Raji (cell line): ENCODE results near the gene LRRK1.

Experiments used
- POLR2A ChIP-seq: IDR thresholded peaks from 2 replicates; pipeline ENCODE4 v1.6.1; 2011; ENCODE audit warnings: low read depth, low read length, control low read depth; ENCODE audit not compliant: insufficient read depth

Gene LRRK1

GRCh38 chr15:101046826-101047225 lies 127.7 kb downstream of the LRRK1 start:
- no peak for TF ChIP-seq POLR2A

- no peak for TF ChIP-seq POLR2A
These were observed 128.2 kb downstream of the LRRK1 start for GRCh38 chr15:101047301-101047781.

GRCh38 chr15:101048176-101048575 lies 129.0 kb downstream of the LRRK1 start:
- no peak for TF ChIP-seq POLR2A

- TF ChIP-seq POLR2A = no peak
These were observed 129.4 kb downstream of the LRRK1 start for GRCh38 chr15:101048581-101049030.

DNA sequence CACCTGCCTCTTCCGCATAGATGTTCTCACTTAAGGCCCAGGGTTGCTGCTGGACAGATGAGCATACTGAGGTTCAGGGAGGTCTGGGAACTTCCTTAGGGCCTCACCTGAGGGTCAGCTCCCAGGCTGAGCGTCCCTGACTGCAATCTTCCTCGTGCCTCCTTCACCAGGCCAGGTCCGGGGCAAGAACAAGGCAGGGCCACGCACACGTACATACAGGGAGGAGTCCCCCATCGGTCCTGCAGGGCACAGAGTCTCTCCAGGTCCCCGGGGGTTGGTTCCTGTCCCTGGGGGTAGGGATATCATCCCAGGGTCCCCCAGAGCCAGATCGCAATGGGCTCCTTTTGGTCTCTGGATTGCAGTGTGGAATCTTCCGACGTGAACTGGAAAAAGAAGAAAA lies 130.1 kb downstream of the LRRK1 start:
- no peak for TF ChIP-seq POLR2A

GRCh38 chr15:101049856-101050622 lies 130.9 kb downstream of the LRRK1 start:
- no peak for TF ChIP-seq POLR2A

GRCh38 chr15:101050623-101051290 lies 131.6 kb downstream of the LRRK1 start:
- no peak for TF ChIP-seq POLR2A

DNA sequence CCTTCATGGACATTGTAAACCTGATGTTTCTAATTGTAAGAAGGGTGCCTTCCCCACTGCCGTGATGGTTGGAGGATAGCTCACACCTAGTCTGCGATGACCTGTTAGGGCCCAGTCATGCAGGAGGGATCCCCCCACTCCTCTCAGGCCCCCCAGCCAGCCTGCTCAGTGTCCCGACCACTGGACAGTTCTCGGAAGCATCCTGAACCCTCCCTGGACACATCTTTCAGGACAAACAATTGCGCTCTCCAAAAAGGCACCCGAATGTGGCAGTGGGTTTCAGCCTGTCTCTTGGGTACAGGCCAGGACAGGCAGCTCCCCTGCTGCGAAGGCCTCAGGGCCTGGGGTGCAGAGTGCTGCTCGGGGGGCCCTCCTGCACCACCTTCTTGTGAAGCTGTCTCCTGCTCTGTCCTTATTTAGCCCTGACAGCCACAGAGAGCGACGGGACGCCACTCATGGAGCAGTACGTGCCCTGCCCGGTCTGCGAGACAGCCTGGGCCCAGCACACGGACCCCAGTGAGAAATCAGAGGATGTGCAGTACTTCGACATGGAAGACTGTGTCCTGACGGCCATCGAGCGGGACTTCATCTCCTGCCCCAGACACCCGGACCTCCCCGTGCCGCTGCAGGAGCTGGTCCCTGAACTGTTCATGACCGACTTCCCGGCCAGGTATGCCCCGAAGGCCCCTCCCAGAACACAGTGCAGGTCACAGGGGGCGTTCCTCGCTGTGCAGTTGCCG lies 132.3 kb downstream of the LRRK1 start:
- TF ChIP-seq POLR2A = no peak

GRCh38 chr15:101052031-101052620 lies 133.0 kb downstream of the LRRK1 start:
- no peak for TF ChIP-seq POLR2A

- TF ChIP-seq POLR2A = no peak
These were observed 133.5 kb downstream of the LRRK1 start for GRCh38 chr15:101052681-101053121.

DNA sequence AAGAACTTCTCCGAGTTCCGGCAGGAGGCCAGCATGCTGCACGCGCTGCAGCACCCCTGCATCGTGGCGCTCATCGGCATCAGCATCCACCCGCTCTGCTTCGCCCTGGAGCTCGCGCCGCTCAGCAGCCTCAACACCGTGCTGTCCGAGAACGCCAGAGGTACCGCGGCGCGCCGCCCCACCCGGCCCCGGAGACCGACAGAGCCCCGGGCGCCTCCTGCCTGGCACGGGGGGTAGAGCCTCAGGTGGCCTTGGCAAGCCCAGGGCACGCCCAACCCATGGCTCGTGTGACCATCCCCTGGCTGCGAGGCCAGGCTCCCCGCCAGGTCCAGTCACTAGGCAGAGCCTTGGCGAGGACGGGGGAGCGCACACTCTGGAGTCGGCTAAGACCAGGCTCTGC lies 134.1 kb downstream of the LRRK1 start:
- no peak for TF ChIP-seq POLR2A

DNA sequence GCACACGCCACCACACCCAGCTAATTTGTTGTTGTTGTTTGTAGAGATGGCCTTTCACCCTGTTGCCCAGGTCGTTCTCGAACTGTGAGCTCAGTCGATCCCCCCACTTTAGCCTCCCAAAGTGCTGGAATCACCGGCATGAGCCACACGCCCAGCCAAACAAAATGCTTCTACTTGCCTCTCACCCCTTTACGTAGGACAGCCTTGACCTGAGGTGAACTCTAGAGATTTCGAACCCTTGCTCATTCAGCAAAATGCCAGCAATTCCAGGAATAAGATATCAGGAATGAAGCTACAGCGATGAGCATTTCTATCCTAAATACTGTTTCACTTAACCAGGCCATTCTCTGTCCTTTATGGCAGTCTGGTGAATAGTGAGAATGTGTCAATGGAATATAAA lies 135.0 kb downstream of the LRRK1 start:
- no peak for TF ChIP-seq POLR2A

DNA sequence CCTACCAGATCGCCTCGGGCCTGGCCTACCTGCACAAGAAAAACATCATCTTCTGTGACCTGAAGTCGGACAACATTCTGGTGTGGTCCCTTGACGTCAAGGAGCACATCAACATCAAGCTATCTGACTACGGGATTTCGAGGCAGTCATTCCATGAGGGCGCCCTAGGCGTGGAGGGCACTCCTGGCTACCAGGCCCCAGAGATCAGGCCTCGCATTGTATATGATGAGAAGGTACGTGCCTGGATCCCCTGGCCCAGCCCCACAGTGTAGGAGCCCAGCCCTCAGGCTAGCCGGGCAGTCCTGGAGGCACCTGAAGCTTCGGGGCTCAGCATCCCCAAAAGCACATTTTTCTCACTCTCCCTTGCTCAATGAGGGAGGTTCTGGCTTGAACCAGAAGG lies 135.8 kb downstream of the LRRK1 start:
- no peak for TF ChIP-seq POLR2A

GRCh38 chr15:101055411-101055810 lies 136.3 kb downstream of the LRRK1 start:
- no peak for TF ChIP-seq POLR2A
